MM.1S (cell line): ENCODE results near the gene GPR176.
A peak's percentile ranks its signal among the peaks of the same experiment; 100 is the strongest.

Source experiments
- DNase-seq: peaks from one replicate; pipeline ENCODE4 v3.0.0-alpha.2; 2015
- H2AFZ ChIP-seq: fragments of 300-600 bp; sonication (generic); 2 replicates; pipeline ENCODE4 v1.6.0; 2016; ENCODE audit warnings: antibody characterized with exemption, low read length
- H3F3A ChIP-seq: fragments of 300-600 bp; sonication (generic); 2 replicates; pipeline ENCODE4 v1.6.1; 2016; ENCODE audit warnings: mild to moderate bottlenecking, antibody characterized with exemption, low read length, moderate library complexity, mixed read lengths; ENCODE audit not compliant: insufficient read depth
- H3K27ac ChIP-seq: fragments of 300-600 bp; sonication (generic); 2 replicates; pipeline ENCODE4 v1.5.1; 2016; ENCODE audit warnings: mild to moderate bottlenecking, low read length
- H3K27me3 ChIP-seq: fragments of 300-600 bp; sonication (generic); replicated peaks from 2 replicates; pipeline ENCODE4 v1.6.0; 2016; ENCODE audit warnings: low read length; ENCODE audit not compliant: insufficient read depth
- H3K36me3 ChIP-seq: fragments of 300-600 bp; sonication (generic); replicated peaks from 2 replicates; pipeline ENCODE4 v1.6.1; 2016; ENCODE audit warnings: mild to moderate bottlenecking, low read length, mixed read lengths; ENCODE audit not compliant: insufficient read depth
- H3K4me1 ChIP-seq: fragments of 300-600 bp; sonication (generic); 2 replicates; pipeline ENCODE4 v1.6.1; 2016; ENCODE audit warnings: low read length, mixed read lengths
- H3K4me2 ChIP-seq: fragments of 300-600 bp; sonication (generic); 2 replicates; pipeline ENCODE4 v1.6.0; 2016; ENCODE audit warnings: low read depth, low read length
- H3K4me3 ChIP-seq: fragments of 300-600 bp; sonication (generic); 2 replicates; pipeline ENCODE4 v1.5.1; 2016; ENCODE audit warnings: low read length, mixed read lengths
- H3K79me2 ChIP-seq: fragments of 300-600 bp; sonication (generic); 2 replicates; pipeline ENCODE4 v1.6.1; 2016; ENCODE audit warnings: mixed run types, low read length, mixed read lengths
- H3K9ac ChIP-seq: fragments of 300-600 bp; sonication (generic); 2 replicates; pipeline ENCODE4 v1.6.1; 2016; ENCODE audit warnings: low read length, mixed read lengths
- H3K9me2 ChIP-seq: fragments of 300-600 bp; sonication (generic); replicated peaks from 2 replicates; pipeline ENCODE4 v1.6.1; 2016; ENCODE audit warnings: mild to moderate bottlenecking, low read length, mixed read lengths; ENCODE audit not compliant: insufficient read depth
- H3K9me3 ChIP-seq: fragments of 300-600 bp; sonication (generic); replicated peaks from 2 replicates; pipeline ENCODE4 v1.6.1; 2016; ENCODE audit warnings: mild to moderate bottlenecking, low read length, mixed read lengths; ENCODE audit not compliant: insufficient read depth
- H4K20me1 ChIP-seq: fragments of 300-600 bp; sonication (generic); 2 replicates; pipeline ENCODE4 v1.6.1; 2016; ENCODE audit warnings: mild to moderate bottlenecking, low read length, moderate library complexity, mixed read lengths; ENCODE audit not compliant: insufficient read depth
- EZH2 ChIP-seq: fragments of 300-600 bp; sonication (generic); optimal IDR thresholded peaks from 2 replicates; pipeline ENCODE3; 2017; ENCODE audit warnings: low read depth, mild to moderate bottlenecking, antibody characterized with exemption, low read length, mixed read lengths
- EZH2phosphoT487 ChIP-seq: fragments of 300-600 bp; sonication (generic); IDR thresholded peaks from 2 replicates; pipeline ENCODE4 v1.6.1; 2018; ENCODE audit warnings: antibody characterized with exemption, low read length
- TF ChIP-seq, protein P1 (sequence below): fragments of 300-600 bp; sonication (generic); IDR thresholded peaks from 2 replicates; pipeline ENCODE4 v1.5.1; 2016; ENCODE audit warnings: antibody characterized with exemption, low read length, mixed read lengths

GPR176 gene

DNA sequence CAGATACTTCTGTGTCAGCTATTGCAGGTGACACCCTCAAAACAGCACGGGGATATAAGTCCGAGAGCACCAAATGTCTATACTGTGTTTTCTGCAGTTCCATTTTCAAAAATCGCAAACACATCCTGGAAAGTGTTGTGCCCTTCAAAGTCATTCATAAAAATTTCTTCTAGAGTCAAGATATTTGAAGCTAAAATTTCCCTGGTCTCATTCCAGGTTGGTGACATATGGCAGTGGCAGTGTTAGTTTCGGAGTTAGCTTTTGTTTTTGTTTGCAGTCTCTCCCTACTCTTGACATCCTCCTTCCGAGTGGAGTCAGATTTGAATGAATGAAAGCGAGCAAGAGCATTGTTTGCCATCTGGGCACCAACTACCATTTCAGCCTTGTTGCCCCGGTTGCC is 134.2 kb downstream of the GPR176 start:
- Histone ChIP-seq H4K20me1 (no peaks in the 10 kb centered on the region), H3K4me2 (peak overlapping the region; percentile 71), H3K4me1 (peaks cover 29% of the 10 kb centered on the region), H2AFZ (peak overlapping the region; percentile 18), H3K27me3 (no peaks in the 10 kb centered on the region), H3K9ac (peak overlapping the region; percentile 40), H3K9me3 (no peaks in the 10 kb centered on the region), H3K4me3 (peak overlapping the region; percentile 42), H3K79me2 (peaks cover 22% of the 10 kb centered on the region), H3K27ac (peak overlapping the region; percentile 63), H3K36me3 (no peaks in the 10 kb centered on the region), H3F3A (peaks cover 19% of the 10 kb centered on the region), H3K9me2 (no peaks in the 10 kb centered on the region)
- TF ChIP-seq, protein P1, sequence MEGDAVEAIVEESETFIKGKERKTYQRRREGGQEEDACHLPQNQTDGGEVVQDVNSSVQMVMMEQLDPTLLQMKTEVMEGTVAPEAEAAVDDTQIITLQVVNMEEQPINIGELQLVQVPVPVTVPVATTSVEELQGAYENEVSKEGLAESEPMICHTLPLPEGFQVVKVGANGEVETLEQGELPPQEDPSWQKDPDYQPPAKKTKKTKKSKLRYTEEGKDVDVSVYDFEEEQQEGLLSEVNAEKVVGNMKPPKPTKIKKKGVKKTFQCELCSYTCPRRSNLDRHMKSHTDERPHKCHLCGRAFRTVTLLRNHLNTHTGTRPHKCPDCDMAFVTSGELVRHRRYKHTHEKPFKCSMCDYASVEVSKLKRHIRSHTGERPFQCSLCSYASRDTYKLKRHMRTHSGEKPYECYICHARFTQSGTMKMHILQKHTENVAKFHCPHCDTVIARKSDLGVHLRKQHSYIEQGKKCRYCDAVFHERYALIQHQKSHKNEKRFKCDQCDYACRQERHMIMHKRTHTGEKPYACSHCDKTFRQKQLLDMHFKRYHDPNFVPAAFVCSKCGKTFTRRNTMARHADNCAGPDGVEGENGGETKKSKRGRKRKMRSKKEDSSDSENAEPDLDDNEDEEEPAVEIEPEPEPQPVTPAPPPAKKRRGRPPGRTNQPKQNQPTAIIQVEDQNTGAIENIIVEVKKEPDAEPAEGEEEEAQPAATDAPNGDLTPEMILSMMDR = no peak
- TF ChIP-seq EZH2phosphoT487 = no peak
- TF ChIP-seq EZH2 = no peak
- DNase-seq = peak; percentile 48

DNA sequence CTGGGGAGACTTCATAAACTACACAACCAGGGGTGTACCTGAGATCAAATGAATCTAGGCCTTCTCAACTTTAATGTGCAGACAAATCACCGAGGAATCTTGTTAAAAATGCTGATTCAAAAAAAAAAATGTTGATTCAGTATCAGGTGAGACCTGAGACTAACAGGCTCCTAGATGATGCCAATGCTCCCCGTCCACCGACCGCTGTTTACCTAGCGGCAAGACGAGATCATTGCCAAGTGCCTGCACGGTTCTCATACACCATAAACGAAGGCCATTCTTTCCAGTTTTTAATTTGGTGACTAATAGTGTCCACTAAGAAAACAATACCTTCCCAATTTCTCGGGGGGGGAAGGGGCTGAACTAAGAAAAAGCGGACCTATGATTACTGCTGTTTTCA is 134.9 kb downstream of the GPR176 start:
- DNase-seq = peak; percentile 64
- H4K20me1 ChIP-seq = no peaks in the 10 kb centered on the region
- peak overlapping the region; percentile 18; the same call in 1 of the 2 replicates for H2AFZ ChIP-seq
- no peaks in the 10 kb centered on the region for H3K9me3 ChIP-seq
- peak overlapping the region; percentile 42 for H3K4me3 ChIP-seq
- peaks cover 19% of the 10 kb centered on the region for H3F3A ChIP-seq
- peaks cover 22% of the 10 kb centered on the region for H3K79me2 ChIP-seq
- H3K27me3 ChIP-seq = no peaks in the 10 kb centered on the region
- TF ChIP-seq EZH2 (no peak), EZH2phosphoT487 (no peak)
- TF ChIP-seq, protein P1 = 0 out of 2 replicates have a peak, but pooled peaks have one; percentile 14
- peak overlapping the region; percentile 63 for H3K27ac ChIP-seq
- peak overlapping the region; percentile 71 for H3K4me2 ChIP-seq
- no peaks in the 10 kb centered on the region for H3K36me3 ChIP-seq
- peak overlapping the region; percentile 40 for H3K9ac ChIP-seq
- H3K9me2 ChIP-seq = no peaks in the 10 kb centered on the region
- peaks cover 29% of the 10 kb centered on the region for H3K4me1 ChIP-seq

GRCh38 chr15:39784638-39785037 is 135.4 kb downstream of the GPR176 start:
- peak overlapping the region; percentile 40; the same call in 1 of the 2 replicates for H3K9ac ChIP-seq
- no peak for DNase-seq

More at GRCh38 chr15:39784638-39785037, 135.4 kb downstream of the GPR176 start:
- Histone ChIP-seq H3K27ac (peak overlapping the region; percentile 63; the same call in 1 of the 2 replicates), H2AFZ (no peak overlapping the region), H3K4me1 (peaks cover 29% of the 10 kb centered on the region), H3K4me3 (peak overlapping the region; percentile 90; the same call in 1 of the 2 replicates), H3K9me2 (no peaks in the 10 kb centered on the region), H4K20me1 (no peaks in the 10 kb centered on the region), H3K27me3 (no peaks in the 10 kb centered on the region), H3K4me2 (peak overlapping the region; percentile 71; the same call in 1 of the 2 replicates), H3K9me3 (no peaks in the 10 kb centered on the region), H3K36me3 (no peaks in the 10 kb centered on the region), H3F3A (peaks cover 19% of the 10 kb centered on the region), H3K79me2 (peaks cover 22% of the 10 kb centered on the region)
- TF ChIP-seq, protein P1 = no peak
- TF ChIP-seq EZH2phosphoT487 = no peak
- no peak for TF ChIP-seq EZH2
